Measurements from ENCODE around the gene TMEM163. TPM values are rescaled to one million over a fixed set of nuclear protein-coding genes. Genes with fewer than 3 reads are reported as not detected.

The TMEM163 gene
- total RNA-seq, 1 experiment from 2014 or later = 0.12 TPM

- Histone ChIP-seq H3K9ac (ENCODE audit: low read length) (no peak overlapping the region), H3K27ac (ENCODE audit: low read depth, low read length) (no peak overlapping the region), H3K79me2 (ENCODE audit: insufficient read depth, low read length) (no peaks in the 10 kb centered on the region), H3K9me3 (ENCODE audit: control insufficient read depth in 1 of 2, insufficient read depth in 1 of 2, low read depth in 1 of 2, low read length in 2 of 2) (no peaks in the 10 kb centered on the region), H4K20me1 (ENCODE audit: insufficient read depth) (no peaks in the 10 kb centered on the region), H3K4me3 (replicated peaks in 1 of 2; ENCODE audit: low read depth in 1 of 2, low read length in 2 of 2) (no peak overlapping the region), H3K4me2 (ENCODE audit: low read length) (no peak overlapping the region), H3K36me3 (ENCODE audit: control insufficient read depth in 1 of 2, insufficient read depth in 2 of 2, low read length in 2 of 2) (no peaks in the 10 kb centered on the region), H3K4me1 (ENCODE audit: control insufficient read depth in 1 of 2, insufficient read depth in 2 of 2, low read length in 2 of 2) (peaks cover 1 to 3% of the 10 kb centered on the region in 2 experiments; a peak in 2 of 4 replicates), H3K9me2 (ENCODE audit: insufficient read depth) (no peaks in the 10 kb centered on the region), H3K27me3 (ENCODE audit: insufficient read depth, low read length) (no peaks in the 10 kb centered on the region), H2AFZ (ENCODE audit: low read depth, low read length, poor library complexity, severe bottlenecking) (no peak overlapping the region)
- ATAC-seq = no peak
- intact Hi-C loops (cut with micrococcal nuclease) = loop anchor here (5.0 kb wide), 1 partner anchor 164 kb away; no protein-coding TSS in a partner anchor
- no peak for DNase-seq (ENCODE audit: low read depth, low spot score)
- ChIA-PET POLR2A (interaction anchor here (1.5 kb wide), 1 partner anchor 293 kb away, joined by 5 read pairs; no protein-coding TSS in a partner anchor), CTCF (interaction anchor here (0.7 to 3.8 kb wide), 5 partner anchors 166 to 526 kb away, joined by 3 to 60 read pairs (median 4); no protein-coding TSS in a partner anchor), RAD21 (ENCODE audit: low non-redundant PET in 1 of 2, low total read pairs in 2 of 2, uncharacterized antibody in 2 of 2, unreplicated experiment in 2 of 2) (interaction anchor here (0.7 to 2.4 kb wide), 5 partner anchors 204 to 526 kb away, joined by 3 to 11 read pairs (median 7); no protein-coding TSS in a partner anchor)
- no TSS peak for BruUV-seq (replicated peaks)
- TF ChIP-seq EZH2phosphoT487 (IDR thresholded peaks at IDR 0.05; ENCODE audit: borderline replicate concordance) = no peak
- no peak for TF ChIP-seq EZH2 (IDR thresholded peaks at IDR 0.05)
- TF ChIP-seq CEBPB (IDR thresholded peaks at IDR 0.05; ENCODE audit: low read depth) = no peak
- TF ChIP-seq SRF (IDR thresholded peaks at IDR 0.05; ENCODE audit: low read depth) = no peak
- no peak for TF ChIP-seq REST (IDR thresholded peaks at IDR 0.05; ENCODE audit: low read depth)
- no peak for TF ChIP-seq SP1 (IDR thresholded peaks at IDR 0.05; ENCODE audit: low read depth)
These were observed 307.4 kb downstream of the TMEM163 start for GRCh38 chr2:134411279-134411827.

Data from HCT116 (cell line).